Stomach (tissue), 9 donors: ENCODE measurements around the gene OGG1. TPM values are rescaled to one million over a fixed set of nuclear protein-coding genes. Genes with fewer than 3 reads are reported as not detected.

ENCODE experiments used
- DNase-seq, 2 donors: peaks; one replicate each; pipeline versions ENCODE4 v3.0.0 to v3.0.0-alpha.2; 2013 to 2019
- H3K27ac ChIP-seq, 5 donors: fragments of 200-600 bp in 4 of 5; sonication (generic) in 4 of 5; one replicate each; pipeline ENCODE4 v1.5.1; 2013 to 2019; ENCODE audit warnings: mild to moderate bottlenecking in 1 of 5, moderate library complexity in 1 of 5
- H3K27me3 ChIP-seq, 3 donors: fragments of 200-600 bp; sonication (generic); one replicate each; pipeline ENCODE4 v1.5.1; 2017 to 2019; ENCODE audit warnings: mixed run types in 1 of 3
- H3K36me3 ChIP-seq, 4 donors: fragments of 200-600 bp; sonication (generic); 1 replicate in 3 of 4; 2 replicates in 1 of 4; pipeline ENCODE4 v1.5.1; 2016 to 2019
- H3K4me1 ChIP-seq, 4 donors: fragments of 200-600 bp; sonication (generic); one replicate each; pipeline ENCODE4 v1.5.1; 2016 to 2019
- H3K4me3 ChIP-seq, 4 donors: fragments of 200-600 bp; sonication (generic) in 3 of 4; one replicate each; pipeline ENCODE4 v1.5.1; 2016 to 2019; ENCODE audit warnings: mild to moderate bottlenecking in 1 of 4
- H3K9me3 ChIP-seq, 4 donors: fragments of 200-600 bp; sonication (generic); one replicate each; pipeline ENCODE4 v1.5.1; 2016 to 2019
- EP300 ChIP-seq: sonication (generic); formaldehyde crosslinking; IDR thresholded peaks from one replicate; pipeline ENCODE4 v1.6.1; 2017; ENCODE audit warnings: antibody characterized with exemption
- POLR2A ChIP-seq, 4 donors: fragments of 450-650 bp; IDR thresholded peaks; one replicate each; pipeline ENCODE4 v1.6.1; 2016; ENCODE audit warnings: antibody characterized with exemption in 4 of 4, control low read depth in 2 of 4, mild to moderate bottlenecking in 1 of 4, moderate library complexity in 1 of 4
- POLR2AphosphoS5 ChIP-seq, 3 donors: sonication (generic); formaldehyde crosslinking; IDR thresholded peaks; one replicate each; pipeline ENCODE4 v1.6.1; 2016; ENCODE audit warnings: antibody characterized with exemption in 3 of 3
- WGBS, 5 donors: extraction: QIAGEN DNeasy Blood & Tissue Kit in 3 of 5; methylation state at CpG; one replicate each; pipeline versions ENCODE4 v1.1.5 to v1.1.7; 2013 to 2018; 5-methylcytosine and 5-hydroxymethylcytosine counted together
- intact Hi-C: fragments of 100-400 bp; cut with DNase I; formaldehyde crosslinking; loops from one replicate; pipeline ENCODE4 v1.15.1; 2023; ENCODE audit warnings: low total_unique reads
- polyA plus RNA-seq, 3 donors: library from polyadenylated mRNA; stranded (reverse); fragments of 200-250 nt; gene quantifications; one replicate each; pipeline ENCODE4 v1.2.3, GENCODE V29; 2013
- total RNA-seq, 5 donors: library from RNA; depleted of rRNA; stranded (reverse); fragments of >200 nt; gene quantifications; one replicate each; pipeline versions ENCODE4 v1.1.0 to v1.2.3, GENCODE V29; 2014 to 2016
- TF ChIP-seq, protein P1 (sequence below), 7 experiments: fragments of 450-650 bp in 4 of 7; fragments of 200-600 bp in 3 of 7; sonication (generic) in 3 of 7; IDR thresholded peaks; one replicate each; pipeline ENCODE4 v1.5.1; 2016 to 2019; ENCODE audit warnings: antibody characterized with exemption in 7 of 7, control low read depth in 2 of 7, mild to moderate bottlenecking in 1 of 7
- donor health status: healthy with polysubstance abuse.
- donor health status: Bipolar disorder and iron deficiency.
- donor health status: healthy.

Gene OGG1
- total and polyA plus RNA-seq, 8 donors = 7.6 to 54.5 (median 17.5) TPM

DNA sequence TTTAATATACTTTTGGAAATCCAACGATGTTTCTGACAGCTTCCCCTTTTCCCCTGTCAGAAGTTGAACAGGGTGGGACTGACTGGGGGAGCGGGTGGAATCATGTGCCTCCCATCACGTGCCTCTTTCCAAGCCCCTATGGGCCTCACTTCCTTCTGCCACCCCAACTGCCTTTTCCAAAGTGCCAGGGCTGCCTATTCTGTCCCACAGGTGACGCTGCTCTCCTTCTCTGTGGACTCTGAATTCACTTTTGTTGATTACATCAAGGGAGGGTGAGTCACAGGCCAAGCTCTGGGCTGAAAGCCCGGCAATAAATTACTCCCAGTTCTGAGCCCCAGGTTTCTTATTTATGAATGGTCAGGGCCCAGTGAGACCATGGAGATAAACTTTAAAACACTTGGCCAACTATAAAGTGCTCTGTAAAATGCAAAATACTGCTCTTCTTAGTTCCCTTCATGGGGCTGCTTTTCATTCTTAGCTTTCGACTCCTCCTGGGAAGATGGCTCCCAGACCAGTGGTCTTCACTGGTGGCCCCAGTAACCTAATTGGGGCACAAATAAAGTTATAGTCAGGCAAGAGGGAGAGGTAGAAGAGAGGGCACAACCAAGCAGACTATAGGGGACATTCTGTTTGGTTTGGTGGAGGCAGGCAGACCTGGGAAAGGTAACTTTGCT, 33.9 kb upstream of the OGG1 start:
- no peak overlapping the region for H3K4me3 ChIP-seq
- H3K27me3 ChIP-seq = no peaks in the 10 kb centered on the region
- TF ChIP-seq, protein P1, sequence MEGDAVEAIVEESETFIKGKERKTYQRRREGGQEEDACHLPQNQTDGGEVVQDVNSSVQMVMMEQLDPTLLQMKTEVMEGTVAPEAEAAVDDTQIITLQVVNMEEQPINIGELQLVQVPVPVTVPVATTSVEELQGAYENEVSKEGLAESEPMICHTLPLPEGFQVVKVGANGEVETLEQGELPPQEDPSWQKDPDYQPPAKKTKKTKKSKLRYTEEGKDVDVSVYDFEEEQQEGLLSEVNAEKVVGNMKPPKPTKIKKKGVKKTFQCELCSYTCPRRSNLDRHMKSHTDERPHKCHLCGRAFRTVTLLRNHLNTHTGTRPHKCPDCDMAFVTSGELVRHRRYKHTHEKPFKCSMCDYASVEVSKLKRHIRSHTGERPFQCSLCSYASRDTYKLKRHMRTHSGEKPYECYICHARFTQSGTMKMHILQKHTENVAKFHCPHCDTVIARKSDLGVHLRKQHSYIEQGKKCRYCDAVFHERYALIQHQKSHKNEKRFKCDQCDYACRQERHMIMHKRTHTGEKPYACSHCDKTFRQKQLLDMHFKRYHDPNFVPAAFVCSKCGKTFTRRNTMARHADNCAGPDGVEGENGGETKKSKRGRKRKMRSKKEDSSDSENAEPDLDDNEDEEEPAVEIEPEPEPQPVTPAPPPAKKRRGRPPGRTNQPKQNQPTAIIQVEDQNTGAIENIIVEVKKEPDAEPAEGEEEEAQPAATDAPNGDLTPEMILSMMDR (IDR thresholded peaks at IDR 0.05) = peak in 5 of 7 experiments; percentile 52 to 87 (median 70)
- TF ChIP-seq EP300 (no peak), POLR2AphosphoS5 (IDR thresholded peaks at IDR 0.05) (peak; percentile 57 to 90 (median 67))
- peak overlapping the region in 4 of 5 donors; percentile 26 to 64 (median 48) for H3K27ac ChIP-seq
- WGBS, 5 donors = 21 to 29% (median 23%) methylated on average over 6 of the region's 6 CpGs
- intact Hi-C loops = no loop called here
- H3K36me3 ChIP-seq = no peaks in the 10 kb centered on the region
- H3K4me1 ChIP-seq = peaks cover 0 to 20% (median 3%) of the 10 kb centered on the region in 4 donors
- H3K9me3 ChIP-seq = no peaks in the 10 kb centered on the region
- DNase-seq = peak; percentile 76 to 84

DNA sequence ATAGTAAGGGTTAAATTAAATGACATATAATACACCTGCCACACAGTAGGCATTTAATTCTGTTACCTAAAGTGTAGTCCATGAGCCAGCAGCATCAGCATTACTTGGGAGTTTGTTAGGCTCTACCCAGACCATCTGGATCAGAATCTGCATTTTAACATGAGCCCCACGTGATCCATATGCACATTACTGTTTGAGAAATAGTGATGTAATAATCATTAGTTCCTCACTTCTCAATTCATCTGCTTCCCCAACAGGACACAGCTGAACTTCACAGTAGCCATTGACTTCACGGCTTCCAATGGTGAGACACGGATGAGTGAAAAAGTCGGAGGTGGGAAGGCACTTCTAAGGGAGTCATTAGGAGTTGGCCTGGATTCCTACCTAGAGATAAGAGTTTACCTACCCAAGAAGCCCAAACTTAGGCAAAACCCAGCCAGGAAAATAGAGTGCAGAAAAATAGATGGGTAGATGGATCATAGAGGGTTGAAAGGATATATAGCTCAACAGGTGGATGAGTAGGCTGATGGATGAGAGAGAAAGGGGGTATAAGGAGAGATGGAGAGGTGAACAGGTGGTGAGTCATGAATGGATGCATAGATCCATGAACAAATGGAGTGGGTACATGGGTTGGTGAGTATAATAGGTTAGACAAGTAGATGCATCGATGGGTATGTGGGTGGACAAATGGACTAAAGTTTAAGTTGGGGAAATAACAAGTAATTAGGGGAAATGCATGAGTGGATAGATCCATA, 32.8 kb upstream of the OGG1 start:
- Histone ChIP-seq H3K4me1 (peaks cover 0 to 20% (median 3%) of the 10 kb centered on the region in 4 donors), H3K27ac (no peak overlapping the region), H3K27me3 (no peaks in the 10 kb centered on the region), H3K36me3 (no peaks in the 10 kb centered on the region), H3K4me3 (no peak overlapping the region), H3K9me3 (no peaks in the 10 kb centered on the region)
- TF ChIP-seq POLR2AphosphoS5 (IDR thresholded peaks at IDR 0.05) (no peak), POLR2A (IDR thresholded peaks at IDR 0.05) (no peak), EP300 (no peak)
- TF ChIP-seq, protein P1 (IDR thresholded peaks at IDR 0.05) = no peak
- no peak for DNase-seq
- intact Hi-C loops = no loop called here
- WGBS, 5 donors = 72 to 83% (median 78%) methylated on average over 5 of the region's 5 CpGs

DNA sequence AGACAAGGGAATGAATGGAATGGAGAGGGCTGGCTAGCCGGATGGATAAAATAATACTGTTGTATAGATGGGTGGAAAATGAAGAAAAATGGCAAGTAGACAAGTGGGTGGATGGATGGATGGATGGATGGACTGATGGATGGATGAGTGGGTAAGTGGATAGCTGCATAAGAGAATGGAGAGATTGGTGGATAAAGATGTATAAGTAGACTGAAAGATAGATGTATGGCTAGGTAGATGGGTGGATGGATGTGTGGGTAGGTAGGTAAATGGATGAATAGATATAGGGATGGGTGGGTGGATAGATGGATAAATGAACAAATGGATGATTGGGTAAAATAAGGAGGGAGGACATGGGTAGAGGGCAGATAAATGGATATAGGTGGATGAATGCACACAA, 32.2 kb upstream of the OGG1 start:
- intact Hi-C loops = no loop called here
- Histone ChIP-seq H3K9me3 (no peaks in the 10 kb centered on the region), H3K4me1 (peaks cover 0 to 20% (median 3%) of the 10 kb centered on the region in 4 donors), H3K27me3 (no peaks in the 10 kb centered on the region), H3K27ac (no peak overlapping the region), H3K36me3 (no peaks in the 10 kb centered on the region), H3K4me3 (no peak overlapping the region)
- TF ChIP-seq POLR2A (IDR thresholded peaks at IDR 0.05) = no peak
- no peak for TF ChIP-seq POLR2AphosphoS5 (IDR thresholded peaks at IDR 0.05)
- TF ChIP-seq EP300 = no peak
- TF ChIP-seq, protein P1 (IDR thresholded peaks at IDR 0.05) = no peak
- DNase-seq = no peak
- 89 to 96% (median 92%) methylated on average over 1 of the region's 1 CpG for WGBS, 5 donors

DNA sequence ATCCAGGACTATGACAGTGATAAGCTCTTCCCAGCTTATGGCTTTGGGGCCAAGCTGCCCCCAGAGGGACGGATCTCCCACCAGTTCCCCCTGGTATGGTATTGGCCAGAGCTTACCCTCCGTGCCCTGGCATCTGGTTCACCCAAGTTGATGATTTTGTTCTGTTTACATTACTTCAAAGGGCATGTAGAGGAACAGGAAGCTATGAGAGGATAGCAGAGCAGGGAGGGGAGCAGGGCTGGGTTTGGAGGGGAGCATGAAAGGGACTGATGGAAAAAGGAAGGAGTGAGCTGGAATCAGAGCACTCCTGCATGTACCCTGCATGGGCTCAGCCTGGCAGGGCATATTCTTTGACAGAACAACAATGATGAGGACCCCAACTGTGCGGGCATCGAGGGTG, 31.6 kb upstream of the OGG1 start:
- 53 to 67% (median 61%) methylated on average over 4 of the region's 4 CpGs for WGBS, 5 donors
- DNase-seq = no peak
- Histone ChIP-seq H3K27ac (no peak overlapping the region), H3K27me3 (no peaks in the 10 kb centered on the region), H3K4me3 (no peak overlapping the region), H3K4me1 (peaks cover 0 to 20% (median 3%) of the 10 kb centered on the region in 4 donors), H3K9me3 (no peaks in the 10 kb centered on the region), H3K36me3 (no peaks in the 10 kb centered on the region)
- TF ChIP-seq, protein P1 (IDR thresholded peaks at IDR 0.05) = no peak
- TF ChIP-seq POLR2AphosphoS5 (IDR thresholded peaks at IDR 0.05) (no peak), EP300 (no peak), POLR2A (IDR thresholded peaks at IDR 0.05) (no peak)
- intact Hi-C loops = no loop called here
